ENCODE data around the gene ZNF280B. TPM values are rescaled to one million over a fixed set of nuclear protein-coding genes. Genes with fewer than 3 reads are reported as not detected.

ZNF280B gene
- total and polyA plus RNA-seq, 2 donors (not counting 3 experiments of a cell fraction or from before 2014, with no cell fraction given), result 1.5 to 3.1 TPM

DNA sequence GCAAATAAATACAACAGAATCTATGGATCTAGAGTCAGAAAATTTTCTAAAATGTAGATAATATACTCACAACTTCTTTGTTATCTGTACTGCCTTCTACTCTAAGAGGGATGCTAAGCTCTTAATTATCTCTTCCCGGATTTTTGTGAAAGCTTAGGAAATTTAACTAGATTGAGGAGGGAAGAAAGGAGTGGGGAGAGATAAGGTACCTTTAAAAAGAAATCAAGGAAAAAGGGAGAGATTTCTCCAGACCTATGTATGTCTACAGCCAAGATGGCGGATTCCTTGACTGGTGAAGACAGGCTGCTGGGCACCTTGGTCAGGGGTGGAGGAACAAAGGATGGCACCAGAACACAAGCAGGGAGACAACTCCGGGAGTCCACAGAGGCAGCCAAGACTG is 23.0 kb downstream of the ZNF280B start:
- no peak for TF ChIP-seq JUN (IDR thresholded peaks at IDR 0.05; ENCODE audit: borderline replicate concordance, insufficient read depth, insufficient read length, low read depth)
- TF ChIP-seq, protein P1, sequence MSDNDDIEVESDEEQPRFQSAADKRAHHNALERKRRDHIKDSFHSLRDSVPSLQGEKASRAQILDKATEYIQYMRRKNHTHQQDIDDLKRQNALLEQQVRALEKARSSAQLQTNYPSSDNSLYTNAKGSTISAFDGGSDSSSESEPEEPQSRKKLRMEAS (IDR thresholded peaks at IDR 0.05; ENCODE audit: insufficient read depth, insufficient read length), result no peak
- no peak for TF ChIP-seq GATA2 (IDR thresholded peaks at IDR 0.05; ENCODE audit: insufficient read depth, insufficient read length, low read depth, low read length)
- no peak for TF ChIP-seq POLR2A (IDR thresholded peaks at IDR 0.05; ENCODE audit: low read depth, low read length)
- TF ChIP-seq MYC (IDR thresholded peaks at IDR 0.05; ENCODE audit: low read depth, low read length), result no peak
- TF ChIP-seq EZH2 (IDR thresholded peaks at IDR 0.05; ENCODE audit: borderline replicate concordance, low read depth, low read length, severe bottlenecking), result no peak
- no peak for TF ChIP-seq POLR2AphosphoS5 (IDR thresholded peaks at IDR 0.05; ENCODE audit: insufficient read depth, low read depth, low read length)
- no peak for TF ChIP-seq FOS (IDR thresholded peaks at IDR 0.05; ENCODE audit: borderline replicate concordance, insufficient read depth, low read length)
- TF ChIP-seq, protein P2, sequence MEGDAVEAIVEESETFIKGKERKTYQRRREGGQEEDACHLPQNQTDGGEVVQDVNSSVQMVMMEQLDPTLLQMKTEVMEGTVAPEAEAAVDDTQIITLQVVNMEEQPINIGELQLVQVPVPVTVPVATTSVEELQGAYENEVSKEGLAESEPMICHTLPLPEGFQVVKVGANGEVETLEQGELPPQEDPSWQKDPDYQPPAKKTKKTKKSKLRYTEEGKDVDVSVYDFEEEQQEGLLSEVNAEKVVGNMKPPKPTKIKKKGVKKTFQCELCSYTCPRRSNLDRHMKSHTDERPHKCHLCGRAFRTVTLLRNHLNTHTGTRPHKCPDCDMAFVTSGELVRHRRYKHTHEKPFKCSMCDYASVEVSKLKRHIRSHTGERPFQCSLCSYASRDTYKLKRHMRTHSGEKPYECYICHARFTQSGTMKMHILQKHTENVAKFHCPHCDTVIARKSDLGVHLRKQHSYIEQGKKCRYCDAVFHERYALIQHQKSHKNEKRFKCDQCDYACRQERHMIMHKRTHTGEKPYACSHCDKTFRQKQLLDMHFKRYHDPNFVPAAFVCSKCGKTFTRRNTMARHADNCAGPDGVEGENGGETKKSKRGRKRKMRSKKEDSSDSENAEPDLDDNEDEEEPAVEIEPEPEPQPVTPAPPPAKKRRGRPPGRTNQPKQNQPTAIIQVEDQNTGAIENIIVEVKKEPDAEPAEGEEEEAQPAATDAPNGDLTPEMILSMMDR (IDR thresholded peaks at IDR 0.05; ENCODE audit: extremely low read depth in 1 of 2, insufficient read depth in 1 of 2, low read depth in 1 of 2, low read length in 2 of 2), result no peak
- H4K20me1 ChIP-seq (replicated peaks; ENCODE audit: control insufficient read depth, extremely low read depth, insufficient read depth, low read length), result no peaks in the 10 kb centered on the region
- DNase-seq (ENCODE audit: low read depth, low spot score) (no peak), FAIRE-seq (no peak)
- no peaks in the 10 kb centered on the region for H3K79me2 ChIP-seq (ENCODE audit: control insufficient read depth, insufficient read depth, low read length)
- H3K27me3 ChIP-seq (ENCODE audit: control insufficient read depth in 2 of 2, insufficient read depth in 2 of 2, low read length in 2 of 2), result no peaks in the 10 kb centered on the region
- H3K9ac ChIP-seq (replicated peaks; ENCODE audit: extremely low read depth, insufficient read depth, low read length), result no peak overlapping the region
- no peak overlapping the region for H3K4me3 ChIP-seq (replicated peaks in 1 of 3; ENCODE audit: insufficient read depth in 1 of 3, low read depth in 1 of 3, low read length in 3 of 3)
- H3K4me2 ChIP-seq (ENCODE audit: insufficient read depth, low read length), result no peak overlapping the region
- H3K4me1 ChIP-seq (ENCODE audit: control insufficient read depth, extremely low read depth, insufficient read depth, low read length), result no peaks in the 10 kb centered on the region
- CTCF ChIA-PET, result interaction anchor here (1.6 kb wide), 1 partner anchor 22 kb away, joined by 4 read pairs; no protein-coding TSS in a partner anchor
- H3K9me1 ChIP-seq (replicated peaks; ENCODE audit: control insufficient read depth, extremely low read depth, insufficient read depth, low read length), result no peaks in the 10 kb centered on the region
- intact Hi-C loops (cut with micrococcal nuclease) (no loop called here), dilution Hi-C loops (cut with MboI; ENCODE audit: extremely low pct_ligation_motif_present, low sequenced_read_pairs) (no loop called here)
- H3K36me3 ChIP-seq (ENCODE audit: control insufficient read depth in 2 of 2, extremely low read depth in 1 of 2, insufficient read depth in 2 of 2, low read length in 2 of 2), result peaks cover 3 to 4% of the 10 kb centered on the region in 2 experiments
- H3K9me3 ChIP-seq (replicated peaks; ENCODE audit: control insufficient read depth, insufficient read depth, low read length), result no peaks in the 10 kb centered on the region
- POLR2A ChIA-PET, result no interaction called here
- no TSS peak for BruUV-seq (replicated peaks)
- H2AFZ ChIP-seq (ENCODE audit: low read depth, low read length), result no peak overlapping the region
- H3K27ac ChIP-seq (ENCODE audit: insufficient read depth, low read depth, low read length), result no peak overlapping the region
